Right lobe of liver (tissue), 6 donors: Measurements from ENCODE around the gene EIF5B. TPM values are rescaled to one million over a fixed set of nuclear protein-coding genes. Genes with fewer than 3 reads are reported as not detected.
"Not testable (repeated sequence)": the region's sequence is repeated elsewhere in the genome, so short reads cannot be mapped to it uniquely, and the experiment has no call there.

Experiments
- ATAC-seq, 4 donors: fragments of 200-7000 bp; cut with Tn5 transposase; one replicate each; pipeline ENCODE4 v1.9.1; 2020; ENCODE audit warnings: mild to moderate bottlenecking in 4 of 4, moderate library complexity in 4 of 4
- DNase-seq, 3 donors: peaks; one replicate each; pipeline ENCODE4 v3.0.0-alpha.2; 2020
- H3K27ac ChIP-seq, 3 donors: fragments of 200-600 bp; one replicate each; pipeline ENCODE4 v1.8.0; 2022
- H3K27me3 ChIP-seq, 2 donors: fragments of 200-600 bp; one replicate each; pipeline ENCODE4 v1.8.0; 2022
- H3K36me3 ChIP-seq, 4 donors: fragments of 200-600 bp; sonication (generic) in 1 of 4; one replicate each; pipeline versions ENCODE4 v1.5.1 to v1.8.0; 2017 to 2022; ENCODE audit warnings: control low read depth in 1 of 4
- H3K4me1 ChIP-seq, 4 donors: fragments of 200-600 bp; sonication (generic) in 1 of 4; one replicate each; pipeline versions ENCODE4 v1.5.1 to v1.8.0; 2017 to 2022; ENCODE audit warnings: control low read depth in 1 of 4
- H3K4me3 ChIP-seq, 3 donors: fragments of 200-600 bp; one replicate each; pipeline ENCODE4 v1.8.0; 2022
- H3K9me3 ChIP-seq, 4 donors: fragments of 200-600 bp; sonication (generic) in 1 of 4; one replicate each; pipeline versions ENCODE4 v1.5.1 to v1.8.0; 2017 to 2022; ENCODE audit warnings: control low read depth in 1 of 4
- POLR2A ChIP-seq: fragments of 450-650 bp; IDR thresholded peaks from one replicate; pipeline ENCODE4 v1.6.1; 2017; ENCODE audit warnings: antibody characterized with exemption, mild to moderate bottlenecking
- WGBS: methylation state at CpG from one replicate; pipeline ENCODE4 v1.1.6; 2018; ENCODE audit warnings: low coverage, low lambda C conversion rate; ENCODE audit not compliant: insufficient coverage; ENCODE audit errors: missing lambda C conversion rate; 5-methylcytosine and 5-hydroxymethylcytosine counted together
- intact Hi-C, 2 donors: fragments of 100-400 bp; cut with DNase I; formaldehyde crosslinking; loops; one replicate each; pipeline versions ENCODE4 v1.11.2 to v1.14.1; 2022
- total RNA-seq, 6 experiments: library from RNA; depleted of rRNA in 2 of 6; stranded (reverse); fragments of >200 nt in 2 of 6; fragmentation: NEBNext Ultra II Directional in 3 of 6; extraction: Animal tissue kit (Norgen Biotek cat#: 25700) in 3 of 6; gene quantifications; one replicate each; pipeline versions ENCODE4 v1.1.0 to v1.2.4, GENCODE V29; 2016 to 2023
- TF ChIP-seq, protein P1 (sequence below), 4 donors: fragments of 200-600 bp in 3 of 4; fragments of 450-650 bp in 1 of 4; IDR thresholded peaks; one replicate each; pipeline versions ENCODE4 v1.5.1 to v1.8.0; 2016 to 2022; ENCODE audit warnings: antibody characterized with exemption in 4 of 4, mild to moderate bottlenecking in 2 of 4
- donor health status: DM: no; HTN: yes; CAD: no.
- donor health status: DM: no; HTN: no; CAD: no.
- donor health status: DM: no; HTN: no; CAD: no.
- donor health status: DM: no; HTN: yes; CAD: no.
- donor health status: DM: no; HTN: yes; CAD: no.

EIF5B gene
- total RNA-seq, 6 experiments from 2014 or later = 10.2 to 18.8 (median 17.4) TPM

DNA sequence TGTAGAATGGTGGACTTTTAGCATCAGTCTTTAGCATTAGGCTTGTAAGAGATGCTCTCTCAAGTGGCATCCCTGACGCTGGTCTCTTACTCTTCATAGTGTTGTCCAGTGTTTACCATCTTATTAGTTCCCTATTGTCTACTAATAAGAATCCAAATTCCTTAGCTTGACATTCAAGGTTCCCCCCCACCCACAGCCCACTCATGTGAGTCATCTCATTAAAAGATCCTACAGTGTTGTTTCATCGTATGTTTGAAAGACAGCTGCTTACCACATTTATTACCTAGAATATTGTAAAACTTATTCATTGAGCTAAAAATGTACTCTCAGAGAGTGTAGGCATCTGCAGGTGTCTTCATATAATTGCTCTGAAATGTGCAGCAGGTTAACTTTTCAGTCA, 28.5 kb downstream of the EIF5B start:
- WGBS = 69% methylated on average over 2 of the region's 2 CpGs
- no peak overlapping the region for H3K4me3 ChIP-seq
- no peak for DNase-seq
- no peaks in the 10 kb centered on the region for H3K27me3 ChIP-seq
- peaks cover 0 to 8% (median 2%) of the 10 kb centered on the region in 4 donors for H3K4me1 ChIP-seq
- ATAC-seq = no peak
- TF ChIP-seq POLR2A = no peak
- TF ChIP-seq, protein P1, sequence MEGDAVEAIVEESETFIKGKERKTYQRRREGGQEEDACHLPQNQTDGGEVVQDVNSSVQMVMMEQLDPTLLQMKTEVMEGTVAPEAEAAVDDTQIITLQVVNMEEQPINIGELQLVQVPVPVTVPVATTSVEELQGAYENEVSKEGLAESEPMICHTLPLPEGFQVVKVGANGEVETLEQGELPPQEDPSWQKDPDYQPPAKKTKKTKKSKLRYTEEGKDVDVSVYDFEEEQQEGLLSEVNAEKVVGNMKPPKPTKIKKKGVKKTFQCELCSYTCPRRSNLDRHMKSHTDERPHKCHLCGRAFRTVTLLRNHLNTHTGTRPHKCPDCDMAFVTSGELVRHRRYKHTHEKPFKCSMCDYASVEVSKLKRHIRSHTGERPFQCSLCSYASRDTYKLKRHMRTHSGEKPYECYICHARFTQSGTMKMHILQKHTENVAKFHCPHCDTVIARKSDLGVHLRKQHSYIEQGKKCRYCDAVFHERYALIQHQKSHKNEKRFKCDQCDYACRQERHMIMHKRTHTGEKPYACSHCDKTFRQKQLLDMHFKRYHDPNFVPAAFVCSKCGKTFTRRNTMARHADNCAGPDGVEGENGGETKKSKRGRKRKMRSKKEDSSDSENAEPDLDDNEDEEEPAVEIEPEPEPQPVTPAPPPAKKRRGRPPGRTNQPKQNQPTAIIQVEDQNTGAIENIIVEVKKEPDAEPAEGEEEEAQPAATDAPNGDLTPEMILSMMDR (IDR thresholded peaks at IDR 0.05) = no peak
- H3K27ac ChIP-seq = no peak overlapping the region
- no peaks in the 10 kb centered on the region for H3K9me3 ChIP-seq
- intact Hi-C loops = no loop called here
- H3K36me3 ChIP-seq = peaks cover 0 to 47% (median 16%) of the 10 kb centered on the region in 4 donors

DNA sequence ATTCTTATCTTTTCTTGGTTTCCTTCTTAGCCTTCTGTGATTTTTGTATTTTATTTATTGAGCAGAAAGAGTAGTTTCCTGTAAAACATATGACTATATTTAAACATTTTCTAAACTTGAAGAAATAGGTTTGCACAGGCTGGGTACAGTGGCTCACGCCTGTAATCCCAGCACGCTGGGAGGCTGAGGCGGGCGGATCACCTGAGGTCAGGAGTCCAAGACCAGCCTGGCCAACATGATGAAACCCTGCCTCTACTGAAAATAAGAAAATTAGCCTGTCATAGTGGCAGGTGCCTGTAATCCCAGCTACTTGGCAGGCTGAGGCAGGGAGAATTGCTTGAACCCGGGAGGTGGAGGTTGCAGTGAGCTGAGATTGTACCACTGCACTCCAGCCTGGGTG, 31.7 kb downstream of the EIF5B start:
- WGBS = 65% methylated on average over 5 of the region's 5 CpGs
- H3K27ac ChIP-seq, H3K27me3 ChIP-seq, H3K4me3 ChIP-seq, H3K4me1 ChIP-seq, intact Hi-C loops, H3K9me3 ChIP-seq: not testable (repeated sequence)
- peaks cover 0 to 58% (median 10%) of the 10 kb centered on the region in 4 donors for H3K36me3 ChIP-seq
- peak in 2 of 4 donors; percentile 21 to 61 for ATAC-seq
- peak in 2 of 3 donors; percentile 20 to 57 for DNase-seq

DNA sequence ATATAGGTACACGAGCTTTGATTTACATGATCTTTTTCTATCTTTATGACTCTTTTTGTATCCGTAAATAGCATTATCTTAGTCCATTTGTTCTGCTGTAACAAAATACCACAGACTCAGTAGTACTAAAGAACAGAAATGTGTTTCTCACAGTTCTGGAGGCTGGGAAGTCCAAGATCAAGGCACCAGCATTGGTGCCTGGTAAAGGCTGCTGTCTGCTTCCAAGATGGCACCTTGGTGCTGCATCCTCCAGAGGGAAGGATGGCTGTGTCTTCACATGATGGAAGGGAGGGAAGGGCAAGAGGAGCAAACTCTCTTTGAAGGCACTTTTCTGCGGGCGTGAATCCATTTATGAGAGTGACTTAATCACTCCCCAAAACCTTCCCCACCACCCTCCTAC, 36.0 kb downstream of the EIF5B start:
- no peak for DNase-seq
- TF ChIP-seq POLR2A = no peak
- TF ChIP-seq, protein P1 (IDR thresholded peaks at IDR 0.05) = no peak
- no peak for ATAC-seq
- H3K4me3 ChIP-seq = no peak overlapping the region
- H3K9me3 ChIP-seq = no peaks in the 10 kb centered on the region
- no peaks in the 10 kb centered on the region for H3K27me3 ChIP-seq
- H3K36me3 ChIP-seq = peaks cover 0 to 53% (median 2%) of the 10 kb centered on the region in 4 donors
- WGBS = 96% methylated on average over 4 of the region's 4 CpGs
- intact Hi-C loops = no loop called here
- peaks cover 0 to 8% (median 2%) of the 10 kb centered on the region in 4 donors for H3K4me1 ChIP-seq
- no peak overlapping the region for H3K27ac ChIP-seq

DNA sequence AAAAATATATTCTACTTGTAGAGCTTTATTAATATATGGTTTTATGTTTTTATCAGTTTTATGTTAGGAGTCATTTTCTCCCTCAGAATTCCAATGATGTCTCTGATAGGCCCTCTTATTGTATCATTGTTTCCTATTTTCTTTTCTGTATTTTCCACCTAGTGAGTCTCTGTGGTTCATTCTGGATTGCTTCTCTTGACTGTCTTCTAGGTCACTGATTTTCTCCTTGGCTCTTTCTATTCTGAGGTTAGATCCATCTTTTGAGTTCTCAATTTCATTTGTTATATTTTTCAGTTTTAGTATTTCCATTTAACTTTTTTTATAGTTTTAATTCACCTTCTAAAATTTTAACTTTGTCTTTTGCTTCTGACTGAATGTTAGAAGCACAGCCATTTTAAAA, 37.6 kb downstream of the EIF5B start:
- intact Hi-C loops = no loop called here
- H3K9me3 ChIP-seq = no peaks in the 10 kb centered on the region
- no peak overlapping the region for H3K4me3 ChIP-seq
- no peak overlapping the region for H3K27ac ChIP-seq
- no peaks in the 10 kb centered on the region for H3K4me1 ChIP-seq
- H3K27me3 ChIP-seq = no peaks in the 10 kb centered on the region
- peaks cover 0 to 54% (median 5%) of the 10 kb centered on the region in 4 donors for H3K36me3 ChIP-seq
- no peak for DNase-seq
- no peak for TF ChIP-seq POLR2A
- TF ChIP-seq, protein P1 (IDR thresholded peaks at IDR 0.05) = no peak
- ATAC-seq = no peak

DNA sequence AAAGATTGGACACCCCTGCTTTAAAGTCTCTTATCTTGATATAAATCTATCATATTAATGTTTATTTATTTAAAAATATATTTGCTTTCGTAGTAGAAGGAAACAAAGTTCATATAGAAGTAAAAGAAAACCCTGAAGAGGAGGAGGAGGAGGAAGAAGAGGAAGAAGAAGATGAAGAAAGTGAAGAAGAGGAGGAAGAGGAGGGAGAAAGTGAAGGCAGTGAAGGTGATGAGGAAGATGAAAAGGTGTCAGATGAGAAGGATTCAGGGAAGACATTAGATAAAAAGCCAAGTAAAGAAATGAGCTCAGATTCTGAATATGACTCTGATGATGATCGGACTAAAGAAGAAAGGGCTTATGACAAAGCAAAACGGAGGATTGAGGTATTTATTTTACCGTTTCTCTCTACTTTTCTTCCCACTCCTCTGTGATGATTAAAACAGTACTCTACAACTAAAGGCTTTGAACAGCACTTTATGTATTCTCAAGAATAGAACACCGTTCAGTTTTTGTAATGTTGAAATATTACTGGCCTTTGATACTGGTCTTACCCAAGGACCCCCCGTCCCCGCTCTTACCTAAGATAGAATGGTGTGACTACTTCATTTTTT, 39.2 kb downstream of the EIF5B start:
- Histone ChIP-seq H3K4me3 (no peak overlapping the region), H3K9me3 (no peaks in the 10 kb centered on the region), H3K27me3 (no peaks in the 10 kb centered on the region), H3K27ac (no peak overlapping the region), H3K36me3 (peaks cover 0 to 55% (median 5%) of the 10 kb centered on the region in 4 donors), H3K4me1 (peaks cover 0 to 8% (median 0%) of the 10 kb centered on the region in 4 donors)
- TF ChIP-seq, protein P1 (IDR thresholded peaks at IDR 0.05) = no peak
- no peak for TF ChIP-seq POLR2A
- WGBS = 91% methylated on average over 7 of the region's 7 CpGs
- intact Hi-C loops = no loop called here
- ATAC-seq (no peak), DNase-seq (no peak)
